HepG2 (cell line): Measurements from ENCODE around the gene BICRAL. TPM values are rescaled to one million over a fixed set of nuclear protein-coding genes. Genes with fewer than 3 reads are reported as not detected.
A peak's percentile ranks its signal among the peaks of the same experiment; 100 is the strongest.

Experiments used
- ARNT2 ChIP-seq: sonication (generic); formaldehyde crosslinking; IDR thresholded peaks from 2 replicates; pipeline ENCODE4 v1.8.0; 2022; ENCODE audit warnings: mild to moderate bottlenecking, low read depth, missing genetic modification reagents, moderate library complexity
- IKZF4 ChIP-seq: sonication (generic); formaldehyde crosslinking; IDR thresholded peaks from 2 replicates; pipeline ENCODE4 v1.5.1; 2020; ENCODE audit warnings: borderline replicate concordance, mild to moderate bottlenecking, low read depth, missing genetic modification reagents; ENCODE audit errors: not compliant biosample characterization
- NAIF1 ChIP-seq: sonication (generic); formaldehyde crosslinking; IDR thresholded peaks from 2 replicates; pipeline ENCODE4 v1.5.0; 2020; ENCODE audit warnings: mild to moderate bottlenecking, missing genetic modification reagents, borderline replicate concordance
- NBN ChIP-seq: fragments of 450-650 bp; conservative IDR thresholded peaks from 2 replicates; pipeline ENCODE4 v1.6.1; 2017
- NR3C1 ChIP-seq: sonication (generic); formaldehyde crosslinking; IDR thresholded peaks from 2 replicates; pipeline ENCODE4 v1.4.0; 2020; ENCODE audit warnings: missing genetic modification reagents
- PRMT3 ChIP-seq: sonication (generic); formaldehyde crosslinking; IDR thresholded peaks from 2 replicates; pipeline ENCODE4 v1.8.1; 2022; ENCODE audit warnings: low read depth, mild to moderate bottlenecking, moderate library complexity, missing genetic modification reagents, borderline replicate concordance
- SSRP1 ChIP-seq: IDR thresholded peaks from 2 replicates; pipeline ENCODE4 v1.6.1; 2016; ENCODE audit warnings: control low read depth
- TEAD3 ChIP-seq: optimal IDR thresholded peaks from 2 replicates; pipeline ENCODE3; 2016; ENCODE audit warnings: borderline replicate concordance
- THAP11 ChIP-seq: IDR thresholded peaks from 2 replicates; pipeline ENCODE4 v1.6.1; 2016; ENCODE audit warnings: missing biosample characterization, missing genetic modification reagents
- ZFP41 ChIP-seq: sonication (generic); formaldehyde crosslinking; IDR thresholded peaks from 2 replicates; pipeline ENCODE4 v1.4.0; 2020; ENCODE audit warnings: mild to moderate bottlenecking, missing genetic modification reagents, borderline replicate concordance
- ZNF292 ChIP-seq: sonication (generic); formaldehyde crosslinking; IDR thresholded peaks from 2 replicates; pipeline ENCODE4 v1.8.1; 2022; ENCODE audit warnings: mild to moderate bottlenecking, low read depth, missing genetic modification reagents, borderline replicate concordance
- ZNF317 ChIP-seq: sonication (generic); formaldehyde crosslinking; IDR thresholded peaks from 2 replicates; pipeline ENCODE4 v1.5.0; 2020; ENCODE audit warnings: mild to moderate bottlenecking, missing genetic modification reagents
- ZNF432 ChIP-seq: sonication (generic); formaldehyde crosslinking; IDR thresholded peaks from 2 replicates; pipeline ENCODE4 v1.5.0; 2020; ENCODE audit warnings: missing genetic modification reagents, mild to moderate bottlenecking, borderline replicate concordance
- ZNF598 ChIP-seq: sonication (generic); formaldehyde crosslinking; IDR thresholded peaks from 2 replicates; pipeline ENCODE4 v1.5.1; 2020; ENCODE audit warnings: mild to moderate bottlenecking, missing genetic modification reagents, borderline replicate concordance
- polyA plus RNA-seq, 8 experiments: library from polyadenylated mRNA; depleted of rRNA in 3 of 8; stranded (reverse) in 7 of 8; unstranded in 1 of 8; fragments of >200 nt; fragmentation: Illumina TruSeq in 4 of 8; extraction: Trizol in 4 of 8; gene quantifications; 2 replicates each; pipeline versions ENCODE4 v1.2.1 to v1.2.3, GENCODE V29; 2011 to 2016; ENCODE audit warnings: low read depth in 4 of 8, missing spikeins in 1 of 8, mixed read lengths in 1 of 8; ENCODE audit not compliant: insufficient read depth in 1 of 8
- total RNA-seq, 5 experiments: library from RNA; depleted of rRNA; stranded (reverse); fragments of >200 nt; fragmentation: Illumina TruSeq; extraction: Trizol; gene quantifications; 2 replicates each; pipeline ENCODE4 v1.2.3, GENCODE V29; 2016; ENCODE audit warnings: low read depth in 1 of 5
- TF ChIP-seq, protein P1 (sequence below): sonication (generic); formaldehyde crosslinking; IDR thresholded peaks from 2 replicates; pipeline ENCODE4; 2020; ENCODE audit warnings: missing genetic modification reagents, mild to moderate bottlenecking, borderline replicate concordance
- TF ChIP-seq, protein P2 (sequence below): sonication (generic); formaldehyde crosslinking; IDR thresholded peaks from 2 replicates; pipeline ENCODE4 v1.5.0; 2020; ENCODE audit warnings: mild to moderate bottlenecking, missing genetic modification reagents
- TF ChIP-seq, protein P3 (sequence below): sonication (generic); formaldehyde crosslinking; IDR thresholded peaks from 2 replicates; pipeline ENCODE4 v1.5.1; 2020; ENCODE audit warnings: mild to moderate bottlenecking, missing genetic modification reagents, moderate library complexity
- TF ChIP-seq, protein P4 (sequence below): sonication (generic); formaldehyde crosslinking; IDR thresholded peaks from 2 replicates; pipeline ENCODE4 v1.4.0; 2020; ENCODE audit warnings: missing genetic modification reagents, borderline replicate concordance
- TF ChIP-seq, protein P5 (sequence below): sonication (generic); formaldehyde crosslinking; IDR thresholded peaks from 2 replicates; pipeline ENCODE4 v1.5.0; 2020; ENCODE audit warnings: mild to moderate bottlenecking, missing genetic modification reagents, moderate library complexity

BICRAL gene
- total and polyA plus RNA-seq, 2 of the 13 experiments (the other 11 are each of a cell fraction or from before 2014, with no cell fraction given), result 5.0 to 13.5 TPM

DNA sequence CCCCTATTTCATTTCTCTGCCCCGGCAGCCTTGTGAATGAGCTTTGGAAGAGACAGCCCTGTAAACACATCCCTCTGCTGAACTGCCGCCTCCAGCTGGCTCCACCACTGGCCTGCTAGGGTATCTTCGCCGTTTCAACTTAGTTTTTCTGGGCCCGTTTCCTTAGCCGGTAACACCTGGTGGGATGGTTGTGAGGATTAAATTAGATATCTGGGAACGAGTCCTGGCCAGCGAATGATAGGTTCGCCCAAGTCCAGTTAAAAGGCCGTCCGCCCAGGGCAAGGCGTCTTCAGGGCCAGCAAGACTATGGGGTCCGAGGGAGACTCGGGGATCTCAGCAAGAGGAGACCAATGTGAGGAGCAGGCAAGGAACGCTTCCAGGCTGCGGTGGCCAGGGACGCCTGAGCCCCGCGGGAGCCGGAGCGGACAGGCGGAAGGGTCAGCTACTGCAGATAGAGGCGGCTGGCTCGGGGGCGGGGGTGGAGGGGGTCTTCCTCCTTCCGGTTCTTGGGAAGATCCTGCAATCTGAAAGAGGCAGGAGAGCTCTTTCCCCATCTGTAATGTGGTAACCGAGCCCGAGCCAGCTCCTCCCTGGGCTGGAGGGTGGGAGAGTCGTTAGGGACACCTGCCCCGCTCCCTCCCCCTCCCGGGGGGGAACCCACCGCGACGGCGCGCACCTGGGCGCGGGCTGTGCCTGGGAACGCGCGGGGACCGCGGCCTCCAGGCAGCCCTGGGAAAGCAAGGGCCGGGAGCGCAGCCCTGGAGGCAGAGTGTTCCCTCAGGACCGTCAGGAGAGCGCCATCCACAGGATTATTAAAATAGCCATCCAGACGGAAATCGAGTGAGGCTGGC is 129.5 kb downstream of the BICRAL start (continued):
- peak; percentile 55 for TF ChIP-seq IKZF4 (CRISPR knock-in tag)
- TF ChIP-seq, protein P1, sequence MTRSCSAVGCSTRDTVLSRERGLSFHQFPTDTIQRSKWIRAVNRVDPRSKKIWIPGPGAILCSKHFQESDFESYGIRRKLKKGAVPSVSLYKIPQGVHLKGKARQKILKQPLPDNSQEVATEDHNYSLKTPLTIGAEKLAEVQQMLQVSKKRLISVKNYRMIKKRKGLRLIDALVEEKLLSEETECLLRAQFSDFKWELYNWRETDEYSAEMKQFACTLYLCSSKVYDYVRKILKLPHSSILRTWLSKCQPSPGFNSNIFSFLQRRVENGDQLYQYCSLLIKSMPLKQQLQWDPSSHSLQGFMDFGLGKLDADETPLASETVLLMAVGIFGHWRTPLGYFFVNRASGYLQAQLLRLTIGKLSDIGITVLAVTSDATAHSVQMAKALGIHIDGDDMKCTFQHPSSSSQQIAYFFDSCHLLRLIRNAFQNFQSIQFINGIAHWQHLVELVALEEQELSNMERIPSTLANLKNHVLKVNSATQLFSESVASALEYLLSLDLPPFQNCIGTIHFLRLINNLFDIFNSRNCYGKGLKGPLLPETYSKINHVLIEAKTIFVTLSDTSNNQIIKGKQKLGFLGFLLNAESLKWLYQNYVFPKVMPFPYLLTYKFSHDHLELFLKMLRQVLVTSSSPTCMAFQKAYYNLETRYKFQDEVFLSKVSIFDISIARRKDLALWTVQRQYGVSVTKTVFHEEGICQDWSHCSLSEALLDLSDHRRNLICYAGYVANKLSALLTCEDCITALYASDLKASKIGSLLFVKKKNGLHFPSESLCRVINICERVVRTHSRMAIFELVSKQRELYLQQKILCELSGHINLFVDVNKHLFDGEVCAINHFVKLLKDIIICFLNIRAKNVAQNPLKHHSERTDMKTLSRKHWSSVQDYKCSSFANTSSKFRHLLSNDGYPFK, result peak; percentile 45; the same call in 1 of the 2 replicates
- TF ChIP-seq ZNF598 (CRISPR knock-in tag), result 0 out of 2 replicates have a peak, but pooled peaks have one; percentile 41
- no peak for TF ChIP-seq NR3C1 (CRISPR knock-in tag)
- TF ChIP-seq ARNT2, result peak; percentile 46; the same call in 1 of the 2 replicates
- TF ChIP-seq ZFP41 (CRISPR knock-in tag), result no peak
- TF ChIP-seq, protein P2, sequence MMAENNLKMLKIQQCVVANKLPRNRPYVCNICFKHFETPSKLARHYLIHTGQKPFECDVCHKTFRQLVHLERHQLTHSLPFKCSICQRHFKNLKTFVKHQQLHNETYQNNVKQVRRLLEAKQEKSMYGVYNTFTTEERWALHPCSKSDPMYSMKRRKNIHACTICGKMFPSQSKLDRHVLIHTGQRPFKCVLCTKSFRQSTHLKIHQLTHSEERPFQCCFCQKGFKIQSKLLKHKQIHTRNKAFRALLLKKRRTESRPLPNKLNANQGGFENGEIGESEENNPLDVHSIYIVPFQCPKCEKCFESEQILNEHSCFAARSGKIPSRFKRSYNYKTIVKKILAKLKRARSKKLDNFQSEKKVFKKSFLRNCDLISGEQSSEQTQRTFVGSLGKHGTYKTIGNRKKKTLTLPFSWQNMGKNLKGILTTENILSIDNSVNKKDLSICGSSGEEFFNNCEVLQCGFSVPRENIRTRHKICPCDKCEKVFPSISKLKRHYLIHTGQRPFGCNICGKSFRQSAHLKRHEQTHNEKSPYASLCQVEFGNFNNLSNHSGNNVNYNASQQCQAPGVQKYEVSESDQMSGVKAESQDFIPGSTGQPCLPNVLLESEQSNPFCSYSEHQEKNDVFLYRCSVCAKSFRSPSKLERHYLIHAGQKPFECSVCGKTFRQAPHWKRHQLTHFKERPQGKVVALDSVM (CRISPR knock-in tag), result no peak
- TF ChIP-seq ZNF317 (CRISPR knock-in tag), result 0 out of 2 replicates have a peak, but pooled peaks have one; percentile 21
- TF ChIP-seq PRMT3 (CRISPR knock-in tag), result no peak
- TF ChIP-seq TEAD3 (CRISPR knock-in tag), result no peak
- TF ChIP-seq, protein P3, sequence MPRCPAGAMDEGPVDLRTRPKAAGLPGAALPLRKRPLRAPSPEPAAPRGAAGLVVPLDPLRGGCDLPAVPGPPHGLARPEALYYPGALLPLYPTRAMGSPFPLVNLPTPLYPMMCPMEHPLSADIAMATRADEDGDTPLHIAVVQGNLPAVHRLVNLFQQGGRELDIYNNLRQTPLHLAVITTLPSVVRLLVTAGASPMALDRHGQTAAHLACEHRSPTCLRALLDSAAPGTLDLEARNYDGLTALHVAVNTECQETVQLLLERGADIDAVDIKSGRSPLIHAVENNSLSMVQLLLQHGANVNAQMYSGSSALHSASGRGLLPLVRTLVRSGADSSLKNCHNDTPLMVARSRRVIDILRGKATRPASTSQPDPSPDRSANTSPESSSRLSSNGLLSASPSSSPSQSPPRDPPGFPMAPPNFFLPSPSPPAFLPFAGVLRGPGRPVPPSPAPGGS (CRISPR knock-in tag), result no peak
- TF ChIP-seq NAIF1 (CRISPR knock-in tag), result no peak
- no peak for TF ChIP-seq SSRP1 (CRISPR knock-in tag)
- TF ChIP-seq ZNF432 (CRISPR knock-in tag), result no peak
- 0 out of 2 replicates have a peak, but pooled peaks have one; percentile 8 for TF ChIP-seq THAP11 (CRISPR knock-in tag)
- TF ChIP-seq NBN, result no peak
- TF ChIP-seq, protein P4, sequence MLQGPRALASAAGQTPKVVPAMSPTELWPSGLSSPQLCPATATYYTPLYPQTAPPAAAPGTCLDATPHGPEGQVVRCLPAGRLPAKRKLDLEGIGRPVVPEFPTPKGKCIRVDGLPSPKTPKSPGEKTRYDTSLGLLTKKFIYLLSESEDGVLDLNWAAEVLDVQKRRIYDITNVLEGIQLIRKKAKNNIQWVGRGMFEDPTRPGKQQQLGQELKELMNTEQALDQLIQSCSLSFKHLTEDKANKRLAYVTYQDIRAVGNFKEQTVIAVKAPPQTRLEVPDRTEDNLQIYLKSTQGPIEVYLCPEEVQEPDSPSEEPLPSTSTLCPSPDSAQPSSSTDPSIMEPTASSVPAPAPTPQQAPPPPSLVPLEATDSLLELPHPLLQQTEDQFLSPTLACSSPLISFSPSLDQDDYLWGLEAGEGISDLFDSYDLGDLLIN (CRISPR knock-in tag), result no peak
- peak; percentile 43; the same call in 1 of the 2 replicates for TF ChIP-seq ZNF292
- TF ChIP-seq, protein P5, sequence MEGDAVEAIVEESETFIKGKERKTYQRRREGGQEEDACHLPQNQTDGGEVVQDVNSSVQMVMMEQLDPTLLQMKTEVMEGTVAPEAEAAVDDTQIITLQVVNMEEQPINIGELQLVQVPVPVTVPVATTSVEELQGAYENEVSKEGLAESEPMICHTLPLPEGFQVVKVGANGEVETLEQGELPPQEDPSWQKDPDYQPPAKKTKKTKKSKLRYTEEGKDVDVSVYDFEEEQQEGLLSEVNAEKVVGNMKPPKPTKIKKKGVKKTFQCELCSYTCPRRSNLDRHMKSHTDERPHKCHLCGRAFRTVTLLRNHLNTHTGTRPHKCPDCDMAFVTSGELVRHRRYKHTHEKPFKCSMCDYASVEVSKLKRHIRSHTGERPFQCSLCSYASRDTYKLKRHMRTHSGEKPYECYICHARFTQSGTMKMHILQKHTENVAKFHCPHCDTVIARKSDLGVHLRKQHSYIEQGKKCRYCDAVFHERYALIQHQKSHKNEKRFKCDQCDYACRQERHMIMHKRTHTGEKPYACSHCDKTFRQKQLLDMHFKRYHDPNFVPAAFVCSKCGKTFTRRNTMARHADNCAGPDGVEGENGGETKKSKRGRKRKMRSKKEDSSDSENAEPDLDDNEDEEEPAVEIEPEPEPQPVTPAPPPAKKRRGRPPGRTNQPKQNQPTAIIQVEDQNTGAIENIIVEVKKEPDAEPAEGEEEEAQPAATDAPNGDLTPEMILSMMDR (CRISPR knock-in tag), result peak; percentile 45; the same call in 1 of the 2 replicates
